NCI-H2029 (cell line): ENCODE data around the gene OR5W2.
"Not testable (repeated sequence)": the region's sequence is repeated elsewhere in the genome, so short reads cannot be mapped to it uniquely, and the experiment has no call there.

ENCODE experiments used
- DNase-seq: peaks from one replicate; lab custom pipeline; 2025; lab: John Stamatoyannopoulos, UW

The OR5W2 gene

DNA sequence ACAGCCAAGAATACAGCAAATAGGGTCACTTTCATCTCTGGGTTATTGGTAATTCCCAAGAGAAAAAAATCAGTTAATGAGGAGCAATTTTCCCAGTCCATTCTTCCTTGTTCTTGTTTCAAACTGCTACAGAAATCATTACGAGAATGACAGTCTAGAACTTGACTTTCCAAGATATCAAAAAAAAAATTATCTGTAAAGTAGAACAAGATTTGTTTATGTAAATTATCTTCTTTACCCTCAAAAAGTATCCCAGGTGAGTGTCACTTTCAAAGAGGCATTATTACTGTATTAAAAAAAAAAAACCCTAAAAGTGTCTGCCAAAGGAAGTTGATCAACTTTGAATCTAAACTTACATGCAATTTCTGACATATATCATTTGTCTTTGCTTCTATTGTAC lies at the start of gene OR5W2:
TSS of gene OR5W2 (minus strand) at position 101 of the 400 bp plus-strand sequence. CDS start at position 101, 0 bp downstream.
- DNase-seq = no peak

DNA sequence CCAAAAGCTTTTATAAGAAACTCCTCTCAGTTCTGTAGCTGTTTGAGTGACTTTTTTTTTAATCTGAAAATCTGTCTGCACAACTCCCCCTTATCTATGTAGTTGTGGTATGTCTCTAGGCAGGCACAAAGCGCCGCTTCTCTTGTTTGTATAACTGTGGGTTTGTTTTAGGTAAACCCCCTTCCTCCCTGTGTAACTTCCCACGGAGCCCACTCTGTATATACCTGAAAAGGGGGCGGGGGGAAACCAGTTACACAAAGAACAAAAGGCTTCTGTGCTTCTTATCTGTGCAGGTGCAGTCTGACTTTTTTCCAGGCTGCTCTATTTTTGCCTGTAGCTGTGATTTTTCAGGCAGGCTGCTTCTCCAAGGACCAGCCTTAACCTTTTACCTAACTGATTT lies 42.1 kb upstream of the OR5W2 start:
- DNase-seq = no peak

DNA sequence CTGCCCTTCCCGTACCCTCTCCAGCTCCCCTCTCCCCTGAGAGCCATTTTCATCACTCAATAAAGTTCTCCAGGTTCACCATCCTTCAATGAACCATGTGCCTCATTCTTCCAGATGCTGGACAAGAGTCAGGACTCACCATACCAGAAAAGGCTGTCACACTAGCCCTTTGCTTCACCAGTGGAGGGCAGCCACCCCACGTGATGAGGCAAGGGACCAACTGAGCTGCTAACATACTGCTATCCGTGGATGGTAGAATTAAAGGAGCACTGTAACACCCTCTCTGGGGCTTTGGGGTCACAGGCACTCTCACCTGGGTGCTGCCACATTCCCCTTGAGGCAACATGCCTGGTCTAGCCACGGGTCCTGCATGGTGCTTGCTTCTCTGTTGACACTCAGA lies 34.9 kb upstream of the OR5W2 start:
- DNase-seq = no peak

GRCh38 chr11:55942785-55943392 lies 28.5 kb upstream of the OR5W2 start:
- peak; percentile 3 for DNase-seq

- DNase-seq = no peak
Observed at GRCh38 chr11:55936300-55936699, 21.9 kb upstream of the OR5W2 start, which contains the start of gene OR5I1. Gene OR5I1, minus strand, starts transcription at chr11:55936400. Its CDS starts 0 bp downstream, at chr11:55936400.

GRCh38 chr11:55920537-55920936 lies 6.2 kb upstream of the OR5W2 start:
- DNase-seq = no peak

GRCh38 chr11:55902308-55902707 lies 12.1 kb downstream of the OR5W2 start:
- DNase-seq = no peak

- DNase-seq = no peak
Observed at GRCh38 chr11:55895216-55895615, 19.2 kb downstream of the OR5W2 start.

- not testable (repeated sequence) for DNase-seq
Observed at GRCh38 chr11:55885481-55885880, 28.9 kb downstream of the OR5W2 start.

GRCh38 chr11:55884995-55885394 lies 29.4 kb downstream of the OR5W2 start:
- DNase-seq = not testable (repeated sequence)

GRCh38 chr11:55882997-55883396 lies 31.4 kb downstream of the OR5W2 start, which contains the start of gene TRIM51:
Gene TRIM51, plus strand, starts transcription at chr11:55883297. Its CDS starts 2,132 bp downstream, at chr11:55885429.
- DNase-seq = not testable (repeated sequence)

DNA sequence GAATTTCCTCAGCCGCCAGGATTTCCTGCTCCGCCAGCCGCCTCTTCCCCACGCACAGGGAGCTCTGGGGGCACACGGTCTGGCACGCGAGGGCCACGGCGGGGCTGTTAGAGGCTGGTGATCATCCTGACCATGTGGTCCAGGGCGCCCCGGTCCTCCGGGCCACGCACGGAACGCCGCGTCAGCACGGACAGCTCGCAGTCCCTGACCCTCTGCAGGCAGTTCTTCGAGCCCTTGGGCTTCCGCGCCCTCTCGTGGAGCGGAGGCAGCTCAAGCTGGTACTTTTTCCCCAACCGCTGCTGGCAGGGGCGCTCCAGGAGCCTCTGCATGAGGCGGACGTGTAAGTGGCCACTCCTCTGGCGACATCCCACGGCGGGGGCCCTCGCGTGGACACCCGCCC lies 41.2 kb downstream of the OR5W2 start:
- not testable (repeated sequence) for DNase-seq

DNA sequence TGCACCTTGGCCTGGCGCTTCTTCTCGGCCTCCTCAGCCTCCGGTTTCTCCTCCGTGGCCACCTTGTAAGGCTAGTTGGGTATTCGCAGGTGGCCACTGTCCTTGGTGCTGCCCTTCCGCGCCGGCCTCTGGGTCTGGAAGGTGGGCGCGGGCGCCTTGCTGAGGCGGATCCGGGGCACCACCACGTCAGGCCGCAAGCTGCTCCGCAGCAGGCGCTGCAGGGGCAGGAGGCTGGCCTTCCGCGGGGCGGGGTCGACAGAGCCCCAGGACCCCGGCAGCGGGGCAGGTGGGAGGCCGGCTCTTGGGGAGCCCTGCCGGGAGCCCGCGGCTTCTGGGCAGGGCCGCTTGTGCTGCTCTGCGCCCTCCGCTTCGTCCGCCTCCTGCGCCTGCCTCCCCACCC lies 41.7 kb downstream of the OR5W2 start:
- DNase-seq = not testable (repeated sequence)

DNA sequence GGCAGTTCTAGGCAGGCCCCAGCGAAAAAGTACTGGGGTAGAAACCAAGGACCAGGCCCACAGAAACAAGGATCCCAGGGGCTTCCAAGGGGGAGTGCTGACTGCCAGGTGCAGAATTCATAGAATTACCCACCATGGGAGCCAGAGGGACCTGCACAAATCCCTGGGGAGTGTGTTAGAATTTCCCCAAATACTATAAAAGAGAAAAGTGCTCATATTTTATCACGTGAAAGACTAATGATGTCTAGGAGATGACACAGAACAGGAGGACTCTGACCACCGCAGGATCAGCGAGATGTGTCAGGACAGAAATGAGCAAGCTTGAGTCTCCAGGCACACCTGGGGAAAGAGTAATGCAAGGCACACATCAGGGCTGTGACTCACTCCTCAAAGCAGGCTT lies 47.0 kb downstream of the OR5W2 start:
- DNase-seq = not testable (repeated sequence)
